NB4 (cell line): ENCODE results near the gene FILIP1L.

Experiments
- MYC ChIP-seq: IDR thresholded peaks from 2 replicates; pipeline ENCODE4 v1.6.1; 2011; ENCODE audit warnings: low read depth, low read length
- POLR2A ChIP-seq: IDR thresholded peaks from 2 replicates; pipeline ENCODE4 v1.6.1; 2011; ENCODE audit warnings: mild to moderate bottlenecking; ENCODE audit not compliant: insufficient read length; ENCODE audit errors: extremely low read depth
- TF ChIP-seq, protein P1 (sequence below): IDR thresholded peaks from one replicate; pipeline ENCODE4 v1.5.1; 2012; ENCODE audit warnings: low read depth, low read length
- TF ChIP-seq, protein P2 (sequence below): IDR thresholded peaks from 2 replicates; pipeline ENCODE4 v1.6.1; 2011; ENCODE audit warnings: low read depth, low read length

DNA sequence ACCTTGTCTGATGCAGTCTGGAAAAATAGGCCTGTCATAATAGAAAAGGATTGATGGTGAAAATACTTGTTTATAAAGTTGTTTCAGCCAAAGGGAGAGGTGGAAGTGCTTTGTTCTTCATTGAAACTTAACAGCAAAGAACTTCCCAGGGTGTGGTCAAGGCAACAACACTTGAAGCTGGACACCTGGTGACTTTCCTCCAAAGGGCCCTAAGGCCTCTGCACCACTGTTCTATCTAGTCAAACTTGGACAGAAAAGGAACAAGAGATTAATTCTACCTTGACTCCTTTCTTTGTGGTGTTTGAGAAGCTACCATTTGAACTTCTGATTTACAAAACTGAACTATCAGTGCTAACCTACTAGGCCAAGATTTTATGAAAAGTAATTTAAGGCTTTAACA is 194.6 kb downstream of the FILIP1L start:
- TF ChIP-seq, protein P1, sequence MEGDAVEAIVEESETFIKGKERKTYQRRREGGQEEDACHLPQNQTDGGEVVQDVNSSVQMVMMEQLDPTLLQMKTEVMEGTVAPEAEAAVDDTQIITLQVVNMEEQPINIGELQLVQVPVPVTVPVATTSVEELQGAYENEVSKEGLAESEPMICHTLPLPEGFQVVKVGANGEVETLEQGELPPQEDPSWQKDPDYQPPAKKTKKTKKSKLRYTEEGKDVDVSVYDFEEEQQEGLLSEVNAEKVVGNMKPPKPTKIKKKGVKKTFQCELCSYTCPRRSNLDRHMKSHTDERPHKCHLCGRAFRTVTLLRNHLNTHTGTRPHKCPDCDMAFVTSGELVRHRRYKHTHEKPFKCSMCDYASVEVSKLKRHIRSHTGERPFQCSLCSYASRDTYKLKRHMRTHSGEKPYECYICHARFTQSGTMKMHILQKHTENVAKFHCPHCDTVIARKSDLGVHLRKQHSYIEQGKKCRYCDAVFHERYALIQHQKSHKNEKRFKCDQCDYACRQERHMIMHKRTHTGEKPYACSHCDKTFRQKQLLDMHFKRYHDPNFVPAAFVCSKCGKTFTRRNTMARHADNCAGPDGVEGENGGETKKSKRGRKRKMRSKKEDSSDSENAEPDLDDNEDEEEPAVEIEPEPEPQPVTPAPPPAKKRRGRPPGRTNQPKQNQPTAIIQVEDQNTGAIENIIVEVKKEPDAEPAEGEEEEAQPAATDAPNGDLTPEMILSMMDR: no peak
- TF ChIP-seq POLR2A (no peak), MYC (no peak)
- TF ChIP-seq, protein P2, sequence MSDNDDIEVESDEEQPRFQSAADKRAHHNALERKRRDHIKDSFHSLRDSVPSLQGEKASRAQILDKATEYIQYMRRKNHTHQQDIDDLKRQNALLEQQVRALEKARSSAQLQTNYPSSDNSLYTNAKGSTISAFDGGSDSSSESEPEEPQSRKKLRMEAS: no peak
